ENCODE results near the gene INPP4B.
"Not testable (repeated sequence)": the region's sequence is repeated elsewhere in the genome, so short reads cannot be mapped to it uniquely, and the experiment has no call there.

The INPP4B gene

GRCh38 chr4:142823796-142824195, 22.3 kb downstream of the INPP4B start:
- DNase-seq = no peak

GRCh38 chr4:142818476-142818875, 27.6 kb downstream of the INPP4B start:
- no peak for DNase-seq

GRCh38 chr4:142818031-142818430, 28.1 kb downstream of the INPP4B start:
- DNase-seq = no peak

GRCh38 chr4:142817442-142817841, 28.7 kb downstream of the INPP4B start:
- DNase-seq = no peak

- no peak for DNase-seq
Observed at GRCh38 chr4:142815834-142816233, 30.3 kb downstream of the INPP4B start.

GRCh38 chr4:142813388-142813787, 32.7 kb downstream of the INPP4B start:
- DNase-seq = no peak

GRCh38 chr4:142812091-142812490, 34.0 kb downstream of the INPP4B start:
- no peak for DNase-seq

GRCh38 chr4:142811034-142811433, 35.1 kb downstream of the INPP4B start:
- no peak for DNase-seq

- no peak for DNase-seq
Observed at GRCh38 chr4:142809559-142809958, 36.5 kb downstream of the INPP4B start.

- not testable (repeated sequence) for DNase-seq
Observed at GRCh38 chr4:142803879-142804278, 42.2 kb downstream of the INPP4B start.

GRCh38 chr4:142801966-142802365, 44.1 kb downstream of the INPP4B start:
- DNase-seq = no peak

- DNase-seq = no peak
Observed at GRCh38 chr4:142781114-142781513, 65.0 kb downstream of the INPP4B start.

- DNase-seq = no peak
Observed at GRCh38 chr4:142778900-142779299, 67.2 kb downstream of the INPP4B start.

GRCh38 chr4:142778430-142778829, 67.7 kb downstream of the INPP4B start:
- no peak for DNase-seq

GRCh38 chr4:142777045-142777743, 68.9 kb downstream of the INPP4B start:
- no peak for DNase-seq

GRCh38 chr4:142776026-142776425, 70.1 kb downstream of the INPP4B start:
- no peak for DNase-seq

GRCh38 chr4:142773505-142773904, 72.6 kb downstream of the INPP4B start:
- no peak for DNase-seq

GRCh38 chr4:142762280-142762679, 83.8 kb downstream of the INPP4B start:
- DNase-seq = no peak

- DNase-seq = no peak
Observed at GRCh38 chr4:142752202-142752786, 93.8 kb downstream of the INPP4B start.

- DNase-seq = no peak
Observed at GRCh38 chr4:142743121-142743825, 102.8 kb downstream of the INPP4B start.

GRCh38 chr4:142741995-142742394, 104.1 kb downstream of the INPP4B start:
- no peak for DNase-seq

GRCh38 chr4:142728233-142728632, 117.9 kb downstream of the INPP4B start:
- no peak for DNase-seq

GRCh38 chr4:142727149-142727548, 119.0 kb downstream of the INPP4B start:
- no peak for DNase-seq

GRCh38 chr4:142725886-142726285, 120.2 kb downstream of the INPP4B start:
- no peak for DNase-seq

Measured in CD4-positive, alpha-beta T cell treated with Interleukin-21 for 1 hour (primary cell).